Mesenchymal stem cell (in vitro differentiated cells and primary cell): ENCODE data around the gene HDAC7.

Source experiments
- DNase-seq: peaks from one replicate; pipeline ENCODE4 v3.0.0-alpha.2; 2013
- H2AFZ ChIP-seq: one replicate; pipeline ENCODE4 v1.6.1; 2013; ENCODE audit warnings: low read depth, mild to moderate bottlenecking, control low read depth, inconsistent platforms, low read length, moderate library complexity
- H2AK5ac ChIP-seq: 2 replicates; pipeline ENCODE4 v1.6.1; 2013; ENCODE audit warnings: low read length, moderate library complexity, mild to moderate bottlenecking, inconsistent platforms; ENCODE audit not compliant: severe bottlenecking
- H2BK120ac ChIP-seq: one replicate; pipeline ENCODE4 v1.6.1; 2013; ENCODE audit warnings: low read depth, mild to moderate bottlenecking, inconsistent platforms, low read length, moderate library complexity
- H2BK12ac ChIP-seq, 2 experiments: one replicate each; pipeline ENCODE4 v1.6.1; 2013; ENCODE audit warnings: inconsistent platforms in 2 of 2, low read length in 2 of 2, mild to moderate bottlenecking in 2 of 2, moderate library complexity in 2 of 2, control low read depth in 1 of 2
- H2BK15ac ChIP-seq: one replicate; pipeline ENCODE4 v1.6.1; 2013; ENCODE audit warnings: mild to moderate bottlenecking, low read depth, inconsistent platforms; ENCODE audit not compliant: poor library complexity, severe bottlenecking
- H2BK5ac ChIP-seq: 2 replicates; pipeline ENCODE4 v1.6.1; 2013; ENCODE audit warnings: low read depth, mild to moderate bottlenecking, low read length, control low read depth, inconsistent platforms; ENCODE audit not compliant: poor library complexity, severe bottlenecking
- H3K14ac ChIP-seq, 2 experiments: one replicate each; pipeline ENCODE4 v1.6.1; 2013; ENCODE audit warnings: inconsistent platforms in 2 of 2, low read length in 2 of 2, control low read depth in 1 of 2, mild to moderate bottlenecking in 1 of 2, moderate library complexity in 1 of 2
- H3K18ac ChIP-seq, 2 experiments: one replicate each; pipeline ENCODE4 v1.6.1; 2013; ENCODE audit warnings: inconsistent platforms in 2 of 2, low read length in 2 of 2, control low read depth in 1 of 2, low read depth in 1 of 2, mild to moderate bottlenecking in 1 of 2
- H3K23ac ChIP-seq, 2 experiments: one replicate each; pipeline ENCODE4 v1.6.1; 2013; ENCODE audit warnings: inconsistent platforms in 2 of 2, low read length in 2 of 2, mild to moderate bottlenecking in 2 of 2, moderate library complexity in 2 of 2, control low read depth in 1 of 2
- H3K27ac ChIP-seq: 2 replicates; pipeline ENCODE4 v1.5.1; 2013; ENCODE audit warnings: mild to moderate bottlenecking, moderate library complexity, low read length, control low read depth, inconsistent platforms; ENCODE audit not compliant: poor library complexity, severe bottlenecking
- H3K27me3 ChIP-seq, 2 experiments: 2 replicates each; pipeline versions ENCODE4 v1.6.1 to v1.7.0; 2013; ENCODE audit warnings: low read length in 2 of 2, mild to moderate bottlenecking in 2 of 2, moderate library complexity in 2 of 2, control low read depth in 1 of 2, inconsistent platforms in 1 of 2; ENCODE audit not compliant: control insufficient read depth in 1 of 2, insufficient read depth in 1 of 2
- H3K36me3 ChIP-seq, 2 experiments: 2 replicates each; pipeline versions ENCODE4 v1.6.1 to v1.7.0; 2013; ENCODE audit warnings: low read length in 2 of 2, control low read depth in 1 of 2, inconsistent platforms in 1 of 2, low read depth in 1 of 2, mild to moderate bottlenecking in 1 of 2; ENCODE audit not compliant: insufficient read depth in 2 of 2, control insufficient read depth in 1 of 2
- H3K4ac ChIP-seq, 2 experiments: one replicate each; pipeline ENCODE4 v1.6.1; 2013; ENCODE audit warnings: inconsistent platforms in 2 of 2, low read length in 2 of 2, mild to moderate bottlenecking in 2 of 2, moderate library complexity in 2 of 2, control low read depth in 1 of 2, low read depth in 1 of 2
- H3K4me1 ChIP-seq: 2 replicates; pipeline ENCODE4 v1.6.1; 2013; ENCODE audit warnings: low read depth, low read length, control low read depth; ENCODE audit not compliant: control insufficient read depth, insufficient read depth
- H3K4me2 ChIP-seq: 2 replicates; pipeline ENCODE4 v1.6.1; 2013; ENCODE audit warnings: low read length, mild to moderate bottlenecking, inconsistent platforms; ENCODE audit not compliant: poor library complexity, severe bottlenecking
- H3K4me3 ChIP-seq, 2 experiments: 2 replicates each; pipeline versions ENCODE4 v1.5.1 to v1.7.0; 2013; ENCODE audit warnings: low read length in 2 of 2, mild to moderate bottlenecking in 2 of 2, control low read depth in 1 of 2, low read depth in 1 of 2; ENCODE audit not compliant: insufficient read depth in 1 of 2
- H3K79me1 ChIP-seq: replicated peaks from 2 replicates; pipeline ENCODE4 v1.6.1; 2013; ENCODE audit warnings: mild to moderate bottlenecking, control low read depth, low read length, inconsistent platforms; ENCODE audit not compliant: poor library complexity, severe bottlenecking
- H3K9ac ChIP-seq: 2 replicates; pipeline ENCODE4 v1.7.0; 2013; ENCODE audit warnings: mild to moderate bottlenecking, low read length, moderate library complexity
- H3K9me3 ChIP-seq: 2 replicates; pipeline ENCODE4 v1.7.0; 2013; ENCODE audit warnings: mild to moderate bottlenecking, low read length; ENCODE audit not compliant: control insufficient read depth
- H4K8ac ChIP-seq: one replicate; pipeline ENCODE4 v1.6.1; 2013; ENCODE audit warnings: inconsistent platforms, mild to moderate bottlenecking, low read length, moderate library complexity
- H4K91ac ChIP-seq: one replicate; pipeline ENCODE4 v1.6.1; 2013; ENCODE audit warnings: mild to moderate bottlenecking, low read length, inconsistent platforms
- WGBS: methylation state at CpG from one replicate; pipeline ENCODE4 v1.1.7; 2013; ENCODE audit warnings: mixed read lengths; 5-methylcytosine and 5-hydroxymethylcytosine counted together

The HDAC7 gene

DNA sequence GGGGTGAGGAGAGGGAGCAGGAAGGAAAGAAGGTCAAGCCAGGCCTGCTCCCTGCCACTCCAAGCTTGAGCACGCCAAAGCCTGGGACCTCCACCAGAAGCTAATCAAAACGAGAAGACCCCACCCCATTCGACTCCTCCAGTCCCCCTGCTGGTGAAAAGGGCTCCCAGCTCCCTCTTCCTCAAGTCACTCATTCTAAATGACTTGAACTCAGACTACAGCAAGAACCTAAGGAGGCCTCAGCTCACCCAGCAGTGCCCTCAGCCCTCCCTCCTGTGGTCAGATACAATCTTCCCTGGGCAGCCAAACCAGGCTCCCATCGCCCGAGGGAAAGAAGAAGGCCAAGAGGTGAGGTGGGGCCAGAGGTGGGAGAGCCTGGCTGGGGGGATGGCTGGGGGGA, 17.4 kb downstream of the HDAC7 start:
- no peak overlapping the region for H2AFZ ChIP-seq
- no peak for DNase-seq
- peaks cover 26% of the 10 kb centered on the region for H3K79me1 ChIP-seq
- WGBS: 74% methylated on average over 5 of the region's 5 CpGs
- no peak overlapping the region for H3K27ac ChIP-seq
- peak overlapping the region; percentile 58 for H2AK5ac ChIP-seq
- peak overlapping the region; percentile 6 to 63 for H3K18ac ChIP-seq
- H2BK12ac ChIP-seq: no peak overlapping the region
- peaks cover 43% of the 10 kb centered on the region for H3K4me1 ChIP-seq
- H3K9ac ChIP-seq: peak overlapping the region; percentile 46
- H2BK120ac ChIP-seq: no peak overlapping the region
- no peak overlapping the region for H3K4me3 ChIP-seq
- H3K23ac ChIP-seq: peak overlapping the region in 1 of 2 experiments; percentile 77
- peak overlapping the region; percentile 17 for H3K4me2 ChIP-seq
- no peaks in the 10 kb centered on the region for H3K9me3 ChIP-seq
- no peak overlapping the region for H4K91ac ChIP-seq
- H3K4ac ChIP-seq: peak overlapping the region in 1 of 2 experiments; percentile 46
- H2BK5ac ChIP-seq: no peak overlapping the region
- no peaks in the 10 kb centered on the region for H3K27me3 ChIP-seq
- H3K36me3 ChIP-seq: peaks cover 65 to 66% of the 10 kb centered on the region in 2 experiments
- no peak overlapping the region for H3K14ac ChIP-seq
- H4K8ac ChIP-seq: no peak overlapping the region
- H2BK15ac ChIP-seq: peak overlapping the region; percentile 48

GRCh38 chr12:47801904-47802246, 17.8 kb downstream of the HDAC7 start:
- no peaks in the 10 kb centered on the region for H3K9me3 ChIP-seq
- 82% methylated on average over 8 of the region's 9 CpGs for WGBS
- no peak for DNase-seq

GRCh38 chr12:47801170-47801903, 18.4 kb downstream of the HDAC7 start:
- Histone ChIP-seq H3K4me2 (no peak overlapping the region), H2AK5ac (no peak overlapping the region), H3K9me3 (no peaks in the 10 kb centered on the region), H2BK15ac (no peak overlapping the region), H2BK5ac (no peak overlapping the region), H3K23ac (no peak overlapping the region), H3K4me1 (peaks cover 38% of the 10 kb centered on the region), H3K14ac (peak overlapping the region in 1 of 2 experiments; percentile 5), H3K4me3 (no peak overlapping the region), H2AFZ (no peak overlapping the region), H4K91ac (no peak overlapping the region), H3K36me3 (peaks cover 74% of the 10 kb centered on the region in 2 experiments), H3K9ac (peak overlapping the region; percentile 46), H3K4ac (peak overlapping the region in 1 of 2 experiments; percentile 7), H3K79me1 (peaks cover 32% of the 10 kb centered on the region), H3K27ac (peak overlapping the region; percentile 21), H2BK120ac (no peak overlapping the region), H3K18ac (peak overlapping the region in 1 of 2 experiments; percentile 6), H4K8ac (no peak overlapping the region), H2BK12ac (no peak overlapping the region), H3K27me3 (no peaks in the 10 kb centered on the region)
- DNase-seq: peak; percentile 34
- WGBS: 85% methylated on average over 7 of the region's 7 CpGs

More at GRCh38 chr12:47801904-47802246, 17.8 kb downstream of the HDAC7 start:
- Histone ChIP-seq H2AK5ac (peak overlapping the region; percentile 58), H2BK12ac (no peak overlapping the region), H3K18ac (peak overlapping the region in 1 of 2 experiments; percentile 6), H3K4ac (peak overlapping the region in 1 of 2 experiments; percentile 46), H3K27me3 (no peaks in the 10 kb centered on the region), H3K23ac (peak overlapping the region in 1 of 2 experiments; percentile 77), H3K79me1 (peaks cover 29% of the 10 kb centered on the region), H3K4me2 (no peak overlapping the region), H3K36me3 (peaks cover 69 to 70% of the 10 kb centered on the region in 2 experiments), H2BK120ac (no peak overlapping the region), H3K27ac (no peak overlapping the region), H4K91ac (peak overlapping the region; percentile 46), H4K8ac (peak overlapping the region; percentile 62), H3K4me1 (peaks cover 40% of the 10 kb centered on the region), H2AFZ (no peak overlapping the region), H2BK5ac (no peak overlapping the region), H3K14ac (no peak overlapping the region), H2BK15ac (no peak overlapping the region), H3K4me3 (no peak overlapping the region), H3K9ac (peak overlapping the region; percentile 46)

- Histone ChIP-seq H3K36me3 (peaks cover 76 to 78% of the 10 kb centered on the region in 2 experiments), H2AFZ (no peak overlapping the region), H3K4me3 (no peak overlapping the region), H2BK15ac (peak overlapping the region; percentile 2), H2BK12ac (no peak overlapping the region), H3K79me1 (peaks cover 39% of the 10 kb centered on the region), H3K27me3 (no peaks in the 10 kb centered on the region), H3K4me2 (no peak overlapping the region), H3K9ac (peak overlapping the region; percentile 46), H3K14ac (no peak overlapping the region), H3K9me3 (no peaks in the 10 kb centered on the region), H3K27ac (no peak overlapping the region), H2AK5ac (no peak overlapping the region), H4K8ac (no peak overlapping the region), H4K91ac (no peak overlapping the region), H2BK120ac (no peak overlapping the region), H3K23ac (no peak overlapping the region), H3K4me1 (peaks cover 35% of the 10 kb centered on the region), H3K4ac (no peak overlapping the region), H3K18ac (no peak overlapping the region), H2BK5ac (no peak overlapping the region)
- WGBS: 95% methylated on average over 7 of the region's 7 CpGs
- DNase-seq: no peak
These were observed 19.1 kb downstream of the HDAC7 start for GRCh38 chr12:47800582-47800981.
